Measurements from ENCODE around the gene FOXO6.

The FOXO6 gene

DNA sequence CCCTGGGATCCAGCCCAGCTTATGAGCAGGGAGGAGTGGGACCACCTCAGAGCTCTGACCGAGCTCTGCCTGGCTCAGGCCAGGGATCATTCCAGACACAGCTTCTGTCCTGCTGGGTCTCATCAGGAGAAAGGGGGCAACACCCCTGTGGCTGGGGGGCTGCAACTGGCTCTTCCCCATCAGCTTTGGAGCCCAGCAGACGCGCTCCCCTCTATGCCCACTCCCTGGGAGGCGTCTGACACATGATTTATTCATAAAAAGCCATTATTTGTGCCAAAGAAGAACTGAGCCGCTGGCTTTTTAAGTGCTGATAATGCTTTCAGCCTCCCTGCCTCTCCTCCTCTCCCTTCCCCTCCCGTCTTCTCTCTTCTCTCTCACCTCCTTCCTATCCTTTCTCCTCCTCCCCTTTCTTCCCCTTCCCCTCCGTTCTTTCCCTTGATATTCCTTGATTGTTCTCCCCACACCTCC, 25.0 kb downstream of the FOXO6 start:
- no peak for DNase-seq

DNA sequence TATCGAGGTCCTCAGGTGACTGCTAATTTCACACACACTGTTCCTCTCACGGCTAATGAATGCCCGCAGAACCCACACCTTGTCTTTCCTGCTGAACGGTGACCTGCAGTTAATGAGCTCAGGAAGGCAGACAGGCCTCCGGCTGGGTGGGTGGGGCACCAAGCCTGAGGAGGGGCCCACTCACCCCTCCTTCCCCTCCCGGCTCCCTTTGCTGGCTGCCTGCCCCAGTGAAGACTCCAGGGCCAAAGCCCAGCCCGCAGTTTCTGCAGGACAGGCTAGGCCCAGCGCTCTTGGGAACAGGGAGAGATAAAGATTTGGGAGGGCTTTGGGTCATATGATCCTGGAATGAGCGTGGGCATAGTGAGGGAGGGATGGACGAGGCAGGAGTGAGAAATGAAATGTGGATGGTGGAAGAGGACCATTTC, 26.4 kb downstream of the FOXO6 start:
- DNase-seq = no peak

- no peak for DNase-seq
Observed at GRCh38 chr1:41388510-41388909, 27.3 kb downstream of the FOXO6 start.

DNA sequence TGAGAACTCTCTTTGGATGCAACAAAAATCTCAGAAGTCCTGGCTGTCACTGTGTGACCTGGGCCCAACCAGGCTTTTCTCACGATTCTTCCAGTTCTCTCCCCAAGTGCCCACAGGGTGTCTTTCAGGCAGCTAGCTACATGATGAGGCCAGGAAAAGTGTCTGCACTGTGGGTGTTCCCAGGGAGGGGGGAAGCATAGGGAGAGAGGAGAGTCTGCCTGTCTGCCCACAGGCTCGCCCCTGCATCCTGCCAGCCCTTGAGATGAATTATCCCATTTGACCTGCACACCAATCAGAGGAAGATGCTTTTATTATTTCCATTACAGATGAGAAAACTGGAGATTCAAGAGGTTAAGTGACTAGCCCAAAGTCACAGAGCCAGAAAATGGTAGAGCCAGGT, 27.8 kb downstream of the FOXO6 start:
- no peak for DNase-seq

GRCh38 chr1:41390166-41390565, 28.9 kb downstream of the FOXO6 start:
- no peak for DNase-seq

GRCh38 chr1:41390573-41390972, 29.3 kb downstream of the FOXO6 start:
- no peak for DNase-seq

- DNase-seq = no peak
Observed at GRCh38 chr1:41391834-41392527, 30.7 kb downstream of the FOXO6 start.

DNA sequence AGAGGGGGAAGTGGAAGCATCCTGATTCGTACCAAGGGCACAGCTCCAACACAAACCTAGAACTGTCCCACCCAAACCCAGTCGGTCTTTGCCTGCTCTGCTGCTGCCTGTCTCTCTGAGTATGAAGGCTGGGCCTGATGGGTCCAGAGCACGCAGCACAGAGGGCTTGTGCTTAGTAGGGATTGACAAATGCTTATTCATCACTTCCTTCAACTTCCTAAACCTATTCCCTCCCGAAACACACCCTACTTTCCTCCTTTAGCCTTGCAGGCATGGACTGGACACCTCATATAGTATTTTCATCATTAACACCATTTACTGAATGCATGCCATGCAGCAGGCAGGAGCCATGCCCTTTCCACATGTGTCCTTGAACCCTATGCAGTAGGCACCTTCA, 31.3 kb downstream of the FOXO6 start:
- no peak for DNase-seq

DNA sequence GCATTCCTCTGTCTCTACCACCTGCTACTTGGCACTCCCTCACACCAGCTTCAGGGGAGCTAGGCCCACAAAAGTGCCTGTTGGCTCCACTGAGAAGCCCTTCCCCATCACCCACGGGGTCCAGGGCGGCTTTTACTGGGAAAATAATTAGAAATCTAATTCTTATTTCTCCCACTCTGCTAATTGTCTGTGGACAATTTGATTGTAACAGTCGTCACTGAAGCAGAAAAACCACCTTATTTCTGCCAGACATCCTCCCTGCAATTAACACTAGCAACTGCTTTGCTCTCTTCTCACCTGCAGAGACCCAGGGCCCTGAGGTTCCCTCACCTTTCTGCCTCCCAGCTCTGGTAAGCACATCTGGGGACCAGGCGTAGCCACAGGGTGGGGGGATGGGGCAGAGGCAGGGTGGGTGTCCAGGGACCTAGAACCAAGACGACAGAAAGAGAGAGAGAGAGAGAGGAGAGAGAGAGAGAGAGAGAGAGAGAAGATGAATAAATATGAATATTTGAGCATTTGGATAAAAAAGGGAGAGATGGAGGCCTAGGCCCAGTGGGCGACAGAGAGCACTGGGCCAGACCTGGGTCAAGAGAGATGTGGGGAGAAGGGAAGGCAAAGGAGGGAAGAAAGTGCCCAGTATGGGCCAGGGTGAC, 32.6 kb downstream of the FOXO6 start:
- DNase-seq = no peak

DNA sequence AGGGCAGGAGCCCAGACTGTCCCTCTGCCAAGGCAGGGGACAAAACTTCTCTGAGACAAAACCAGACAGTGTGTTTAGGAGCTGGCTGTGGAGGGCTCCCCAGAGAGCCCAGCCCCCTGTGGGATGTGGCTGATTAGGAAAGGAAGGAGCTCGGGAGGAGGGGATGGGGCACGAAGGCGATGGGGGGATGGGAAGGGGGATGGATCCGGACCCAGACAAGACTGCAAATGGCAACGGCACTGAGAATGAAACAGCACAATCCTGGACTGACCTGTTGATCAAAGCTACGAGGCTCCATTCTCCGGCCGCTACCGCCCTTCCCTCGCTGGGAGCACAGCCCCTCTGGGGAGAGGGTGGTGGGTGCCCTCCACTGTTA, 33.1 kb downstream of the FOXO6 start:
- no peak for DNase-seq

DNA sequence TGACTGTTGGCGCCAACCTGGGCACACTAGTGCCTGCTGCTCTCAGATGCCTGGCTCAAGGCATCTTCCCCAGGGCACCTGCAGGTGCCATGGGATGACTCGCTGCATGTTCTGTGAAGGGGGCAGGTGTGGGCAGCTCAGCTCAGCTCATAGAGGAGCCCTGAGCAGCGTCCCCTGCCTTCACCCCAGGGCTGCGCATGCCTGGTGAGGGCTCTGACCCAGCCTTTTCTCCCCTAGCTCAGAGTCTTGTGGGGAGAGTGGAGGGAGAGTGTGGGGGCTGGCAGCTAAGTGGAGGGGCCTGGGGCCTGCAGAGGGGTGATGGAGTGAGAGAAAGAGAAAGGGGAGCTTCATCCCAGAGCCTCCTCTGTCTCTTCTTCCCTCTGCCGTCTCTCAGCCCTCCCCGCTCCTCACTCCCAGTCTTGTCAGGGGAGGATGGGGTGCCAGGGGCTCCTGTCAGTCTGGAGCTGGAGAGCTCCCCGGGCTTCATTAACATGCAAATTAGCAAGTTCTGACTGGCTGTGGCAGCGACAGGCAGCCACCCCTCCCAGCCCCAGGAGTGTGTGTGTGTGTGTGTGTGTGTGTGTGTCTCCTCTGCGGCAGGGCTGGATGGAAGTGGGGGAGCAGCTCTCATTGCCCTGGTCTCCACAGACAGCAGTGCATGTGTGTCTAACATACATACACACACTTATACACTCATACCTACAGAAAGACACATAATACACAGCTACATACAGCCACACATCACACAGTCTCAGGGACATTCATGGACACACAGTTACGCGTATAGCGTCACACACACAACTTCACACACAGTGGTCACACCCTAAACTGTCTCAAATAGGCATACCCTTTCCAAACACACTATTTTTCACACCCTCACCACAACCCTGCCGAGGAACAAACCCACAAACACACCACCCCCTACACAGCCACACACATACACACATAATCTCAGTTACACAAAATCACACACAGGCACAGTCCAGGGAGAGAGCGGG, 34.0 kb downstream of the FOXO6 start:
- DNase-seq = no peak

- no peak for DNase-seq
Observed at GRCh38 chr1:41396084-41396483, 34.9 kb downstream of the FOXO6 start.

GRCh38 chr1:41397020-41397419, 35.8 kb downstream of the FOXO6 start:
- no peak for DNase-seq

DNA sequence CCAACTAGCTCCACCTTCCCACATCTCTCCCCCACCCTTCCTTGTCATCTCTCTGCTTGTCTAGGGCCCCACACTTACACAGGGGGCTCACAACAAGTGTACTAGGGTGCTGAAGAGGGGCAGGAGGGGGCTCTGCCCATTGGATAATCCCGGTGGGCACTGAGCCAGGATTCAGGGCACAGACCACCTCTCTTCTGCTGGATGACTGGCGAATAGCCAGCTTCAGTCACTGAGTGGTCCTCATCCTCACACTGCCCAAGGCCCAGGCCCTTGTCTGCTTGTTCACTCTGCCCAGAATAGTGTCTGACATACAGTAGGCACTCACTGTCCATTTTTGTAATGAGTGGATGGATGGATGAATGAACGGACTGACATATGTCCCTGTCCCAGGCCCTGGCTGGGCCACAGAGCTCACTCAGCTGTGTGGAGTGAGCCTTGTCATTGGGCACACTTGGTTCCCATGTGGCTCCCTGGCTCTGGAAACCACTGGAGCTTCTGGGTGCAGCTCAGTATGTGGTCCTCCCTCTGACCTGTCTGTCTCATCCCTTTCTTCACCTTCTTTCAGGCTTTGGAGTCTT, 36.6 kb downstream of the FOXO6 start:
- no peak for DNase-seq

DNA sequence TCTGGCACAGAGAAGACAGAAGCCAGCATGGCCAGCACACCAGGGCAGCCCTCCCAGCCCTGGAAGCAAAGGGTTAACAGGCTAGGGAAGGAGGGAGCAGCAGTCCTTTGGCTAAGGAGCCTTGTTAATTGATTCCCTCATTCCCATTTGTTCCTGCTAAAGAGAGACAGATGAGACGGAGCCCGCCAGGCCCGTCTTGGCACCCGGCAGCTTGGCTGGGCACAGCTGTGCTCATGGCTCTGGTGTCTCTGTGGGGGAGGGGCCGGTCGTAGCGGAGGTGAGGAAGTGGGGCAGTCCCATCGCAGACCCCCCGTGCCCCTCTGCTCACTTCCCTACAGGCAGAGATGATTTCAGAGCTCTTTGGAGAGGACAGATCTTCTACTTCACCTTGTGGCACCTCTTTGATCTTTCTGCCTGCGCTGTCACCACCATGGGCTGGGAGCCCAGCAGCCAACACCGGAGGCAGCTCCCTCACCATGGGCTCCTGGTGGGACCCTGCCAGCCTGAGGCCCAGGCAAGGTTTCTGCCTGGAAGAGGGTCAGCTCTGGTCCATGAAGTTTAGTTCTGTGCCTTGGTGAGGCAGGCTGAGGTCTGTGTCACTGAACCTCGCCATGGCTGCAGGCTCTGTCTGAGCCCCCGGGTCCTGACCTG, 38.0 kb downstream of the FOXO6 start:
- no peak for DNase-seq

DNA sequence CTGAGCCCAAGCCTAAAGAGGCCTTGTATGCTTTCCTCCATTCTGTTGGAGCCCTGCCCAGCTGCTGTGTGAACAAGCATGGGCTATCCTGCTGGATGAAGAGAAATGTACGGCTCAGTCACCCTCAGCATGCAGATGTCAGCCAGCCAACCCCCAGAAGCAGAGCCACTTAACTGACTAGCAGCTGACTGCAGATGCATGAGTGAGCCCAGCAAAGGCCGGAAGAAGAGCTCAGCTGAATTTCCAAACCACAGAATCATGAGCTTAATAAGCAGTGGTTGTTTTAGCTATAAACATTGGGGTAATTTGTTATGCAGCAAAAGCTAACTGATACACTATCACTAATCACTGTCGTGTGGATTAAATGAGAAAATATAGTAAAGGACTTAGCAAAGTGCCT, 39.0 kb downstream of the FOXO6 start:
- no peak for DNase-seq

DNA sequence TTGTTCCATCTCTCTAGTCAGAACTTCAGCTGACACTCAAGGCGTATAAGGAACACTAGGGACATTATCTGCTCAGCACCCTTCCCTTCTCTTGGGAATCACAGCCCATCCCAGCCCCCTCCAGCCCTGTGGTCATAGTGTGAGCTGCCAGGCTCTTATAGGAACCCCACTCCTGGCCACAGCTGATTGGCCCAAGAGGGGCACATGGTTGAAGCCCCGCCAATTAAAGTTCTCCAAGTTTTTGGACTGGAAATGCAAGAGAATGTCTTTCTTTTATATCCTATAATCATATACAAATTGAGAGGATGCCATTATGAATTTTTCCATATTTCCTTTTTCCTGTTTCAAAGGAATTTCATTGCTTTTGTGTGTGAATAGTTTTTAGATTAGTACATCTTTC, 40.7 kb downstream of the FOXO6 start:
- no peak for DNase-seq

DNA sequence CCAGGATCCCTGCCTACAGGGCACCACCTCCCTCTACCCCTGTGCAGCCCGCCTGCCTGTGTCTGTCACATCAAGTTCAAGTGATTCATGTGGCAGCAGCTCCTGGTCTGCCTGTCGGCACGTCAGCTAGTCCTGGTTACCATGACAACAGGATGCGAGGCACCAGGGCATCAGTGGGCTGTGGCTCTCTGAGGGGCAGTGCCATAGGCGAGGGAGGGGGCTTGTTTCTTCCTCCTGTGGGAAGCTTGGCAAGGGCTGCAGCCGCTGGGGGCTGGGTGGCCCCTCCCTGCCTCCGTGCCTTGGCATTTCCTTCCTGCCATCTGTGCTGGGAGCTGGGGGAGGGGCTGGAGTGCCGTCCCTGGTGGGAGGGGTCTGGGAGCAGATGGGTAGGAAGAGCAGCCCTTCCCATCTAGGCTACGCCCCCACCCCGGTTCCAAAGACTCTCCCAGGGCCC, 43.1 kb downstream of the FOXO6 start:
- peak; percentile 50 for DNase-seq

DNA sequence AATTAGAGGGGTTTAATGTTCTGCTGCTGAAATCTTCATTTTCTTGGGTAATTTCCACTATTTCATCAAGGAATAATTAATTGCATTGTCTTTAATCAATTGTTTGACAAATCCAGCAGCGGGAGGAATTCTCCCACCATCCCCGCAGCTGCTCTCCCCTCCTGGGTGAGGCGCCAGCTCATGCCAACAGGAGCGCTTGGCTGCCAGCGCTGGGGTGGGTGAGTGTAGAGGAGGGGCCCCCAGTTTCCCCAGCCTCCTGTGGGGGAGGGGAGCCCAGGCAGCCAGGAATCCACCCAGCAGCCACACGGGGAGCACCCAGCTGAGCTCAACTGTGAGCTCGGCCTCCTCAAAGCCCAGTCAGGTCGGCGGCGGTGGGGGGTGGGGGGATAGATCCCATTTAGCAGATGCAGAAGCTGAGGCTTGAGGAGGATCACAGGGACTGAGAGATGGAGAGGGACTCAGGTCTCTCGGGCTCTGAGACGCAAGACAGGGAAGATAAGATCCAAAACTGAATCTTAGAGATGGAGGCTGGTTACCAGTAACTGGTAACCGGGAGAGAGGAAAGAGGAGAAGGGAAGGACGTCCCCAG, 46.5 kb downstream of the FOXO6 start:
- no peak for DNase-seq

DNA sequence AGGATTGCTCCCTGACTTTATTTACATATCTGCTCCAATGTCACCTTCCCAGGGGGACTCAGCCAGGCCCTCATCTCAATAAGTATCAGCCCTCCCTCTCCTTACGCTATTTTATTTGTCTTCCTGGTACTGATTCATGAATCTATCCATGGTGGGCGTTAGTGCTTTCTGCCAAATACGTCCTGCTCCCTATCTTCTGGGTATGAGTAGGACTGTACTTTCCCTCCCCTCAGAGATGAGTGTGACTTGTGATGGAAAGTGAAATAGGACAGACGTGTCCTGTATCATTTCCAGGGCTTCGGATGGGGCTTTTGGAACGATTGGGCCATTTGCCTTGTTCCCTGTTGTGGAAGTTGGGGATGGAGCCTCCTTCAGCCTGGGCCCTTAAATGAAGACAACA, 47.5 kb downstream of the FOXO6 start:
- no peak for DNase-seq

- no peak for DNase-seq
Observed at GRCh38 chr1:41409825-41410224, 48.6 kb downstream of the FOXO6 start.

DNA sequence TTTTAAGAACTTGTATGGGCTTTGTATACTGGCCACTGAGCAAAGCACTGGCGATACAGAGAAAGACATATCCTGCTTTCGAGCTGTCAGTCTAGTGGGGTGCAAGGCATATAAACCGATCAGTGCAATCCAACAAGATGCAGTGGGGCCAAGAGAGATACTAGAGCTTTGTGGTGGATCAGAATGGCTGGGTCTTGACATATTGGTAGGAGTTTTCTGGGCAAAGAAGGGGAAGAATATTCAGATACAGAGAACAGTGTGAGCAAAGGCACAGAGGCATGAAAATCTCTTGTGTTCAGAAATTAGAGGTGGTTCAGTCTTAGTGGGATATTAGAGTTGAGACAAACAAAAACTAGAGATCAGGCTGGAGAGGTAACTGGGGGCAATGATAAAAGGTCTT, 49.2 kb downstream of the FOXO6 start:
- DNase-seq = no peak

Data from stimulated activated CD8-positive, alpha-beta memory T cell treated with anti-CD3 and anti-CD28 coated beads, Interleukin-4, amount 100 ng/mL, for 48 hours (primary cell).